LNCaP clone FGC (cell line): ENCODE results near the gene TPX2.
"Not testable (repeated sequence)": the region's sequence is repeated elsewhere in the genome, so short reads cannot be mapped to it uniquely, and the experiment has no call there.

Source experiments
- DNase-seq: peaks from one replicate; pipeline ENCODE4 v3.0.0-alpha.2; 2011; ENCODE audit warnings: low read depth
- H3K4me3 ChIP-seq: 2 replicates; pipeline ENCODE4 v1.5.1; 2011; ENCODE audit warnings: mild to moderate bottlenecking, low read depth, low read length, control low read depth
- TF ChIP-seq, protein P1 (sequence below): IDR thresholded peaks from 2 replicates; pipeline ENCODE4 v1.5.1; 2012; ENCODE audit warnings: mild to moderate bottlenecking; ENCODE audit not compliant: control insufficient read depth, insufficient read depth; ENCODE audit errors: extremely low read depth

The TPX2 gene

DNA sequence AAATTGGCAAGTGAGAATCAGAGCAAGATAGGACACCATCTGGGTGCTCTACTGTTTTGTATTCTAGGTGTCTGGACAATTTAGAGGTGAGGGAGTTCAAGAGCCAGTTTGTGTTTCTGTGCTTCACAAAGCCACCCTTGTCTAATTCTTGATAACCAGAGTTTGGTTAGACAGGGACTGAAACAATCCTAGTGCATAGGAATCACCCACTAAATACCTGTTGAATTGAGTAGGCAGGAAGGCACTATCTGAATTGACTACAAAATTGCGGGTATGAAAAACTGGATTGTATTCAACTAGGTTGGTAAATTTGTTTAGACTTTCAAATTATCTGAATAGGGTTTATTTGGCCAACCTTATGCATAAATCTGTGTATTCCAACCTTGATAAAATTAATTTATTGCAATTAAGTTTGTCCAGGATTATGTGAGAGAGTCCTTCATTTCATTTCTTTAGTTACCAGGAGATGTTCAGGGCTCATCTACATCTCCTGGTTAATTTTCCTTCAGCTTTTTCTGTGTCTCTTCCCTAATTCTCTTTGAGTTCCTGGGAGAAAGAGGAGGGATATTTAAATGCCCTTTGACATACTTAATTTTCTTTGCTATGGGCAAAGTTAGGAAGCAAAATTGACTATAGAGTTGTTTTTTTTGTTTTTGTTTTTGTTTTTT lies 1.7 kb downstream of the TPX2 start:
- TF ChIP-seq, protein P1, sequence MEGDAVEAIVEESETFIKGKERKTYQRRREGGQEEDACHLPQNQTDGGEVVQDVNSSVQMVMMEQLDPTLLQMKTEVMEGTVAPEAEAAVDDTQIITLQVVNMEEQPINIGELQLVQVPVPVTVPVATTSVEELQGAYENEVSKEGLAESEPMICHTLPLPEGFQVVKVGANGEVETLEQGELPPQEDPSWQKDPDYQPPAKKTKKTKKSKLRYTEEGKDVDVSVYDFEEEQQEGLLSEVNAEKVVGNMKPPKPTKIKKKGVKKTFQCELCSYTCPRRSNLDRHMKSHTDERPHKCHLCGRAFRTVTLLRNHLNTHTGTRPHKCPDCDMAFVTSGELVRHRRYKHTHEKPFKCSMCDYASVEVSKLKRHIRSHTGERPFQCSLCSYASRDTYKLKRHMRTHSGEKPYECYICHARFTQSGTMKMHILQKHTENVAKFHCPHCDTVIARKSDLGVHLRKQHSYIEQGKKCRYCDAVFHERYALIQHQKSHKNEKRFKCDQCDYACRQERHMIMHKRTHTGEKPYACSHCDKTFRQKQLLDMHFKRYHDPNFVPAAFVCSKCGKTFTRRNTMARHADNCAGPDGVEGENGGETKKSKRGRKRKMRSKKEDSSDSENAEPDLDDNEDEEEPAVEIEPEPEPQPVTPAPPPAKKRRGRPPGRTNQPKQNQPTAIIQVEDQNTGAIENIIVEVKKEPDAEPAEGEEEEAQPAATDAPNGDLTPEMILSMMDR: no peak
- DNase-seq: no peak
- H3K4me3 ChIP-seq: peak overlapping the region; percentile 82

DNA sequence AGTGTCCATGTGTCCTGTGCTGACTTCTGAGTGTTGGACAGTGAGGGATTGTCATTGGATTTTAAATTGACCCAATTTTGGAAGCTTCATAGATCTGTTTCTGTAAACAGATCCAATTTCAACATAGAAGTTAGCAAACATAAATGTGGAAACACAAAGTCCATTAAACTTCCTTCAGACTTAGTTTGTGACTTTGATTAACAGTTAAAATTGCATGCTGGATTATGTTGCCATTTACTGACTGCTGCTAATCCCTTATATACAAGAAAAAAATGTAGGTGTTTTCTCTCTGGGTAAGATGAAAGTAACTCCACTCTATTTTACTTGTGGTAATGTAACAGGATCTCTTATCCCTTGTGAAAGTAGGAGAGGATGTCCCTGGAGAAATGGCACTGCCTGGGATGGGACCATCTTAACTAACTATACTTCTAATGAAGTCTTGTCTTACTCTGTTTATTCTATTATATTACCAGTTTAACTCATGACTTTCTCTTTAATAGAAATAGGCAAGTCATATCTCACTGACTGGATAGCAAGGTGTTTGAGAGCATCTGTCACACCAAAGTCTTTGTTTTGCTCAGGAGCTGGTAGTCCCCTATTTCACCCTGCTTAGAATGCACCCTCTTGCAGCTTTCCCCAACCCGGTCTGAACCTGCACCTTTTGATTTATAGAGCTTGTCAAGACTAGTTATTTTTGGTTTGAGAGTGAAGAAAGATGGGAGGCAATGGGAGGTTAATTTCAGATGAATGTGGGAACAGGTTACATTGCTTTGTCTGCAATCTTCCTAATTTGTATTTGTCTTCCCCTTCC lies 7.2 kb downstream of the TPX2 start:
- H3K4me3 ChIP-seq: no peak overlapping the region
- no peak for DNase-seq

DNA sequence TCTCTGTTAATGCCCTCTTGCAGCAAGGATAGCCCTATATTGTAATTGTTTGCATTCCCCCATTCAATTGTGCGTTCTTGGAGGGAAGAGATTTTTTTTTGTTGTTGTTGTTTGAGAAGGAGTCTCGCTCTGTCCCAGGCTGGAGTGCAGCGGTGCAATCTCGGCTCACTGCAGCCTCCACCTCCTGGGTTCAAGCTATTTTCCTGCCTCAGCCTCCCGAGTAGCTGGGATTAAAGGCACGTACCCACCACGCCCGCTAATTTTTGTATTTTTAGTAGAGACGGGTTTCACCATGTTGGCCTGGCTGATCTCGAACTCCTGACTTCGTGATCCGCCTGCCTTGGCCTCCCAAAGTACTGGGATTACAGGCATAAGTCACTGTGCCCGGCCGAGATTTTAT lies 7.9 kb downstream of the TPX2 start:
- not testable (repeated sequence) for DNase-seq, H3K4me3 ChIP-seq

More for the DNA sequence above, 7.2 kb downstream of the TPX2 start:
- TF ChIP-seq, protein P1: no peak

DNA sequence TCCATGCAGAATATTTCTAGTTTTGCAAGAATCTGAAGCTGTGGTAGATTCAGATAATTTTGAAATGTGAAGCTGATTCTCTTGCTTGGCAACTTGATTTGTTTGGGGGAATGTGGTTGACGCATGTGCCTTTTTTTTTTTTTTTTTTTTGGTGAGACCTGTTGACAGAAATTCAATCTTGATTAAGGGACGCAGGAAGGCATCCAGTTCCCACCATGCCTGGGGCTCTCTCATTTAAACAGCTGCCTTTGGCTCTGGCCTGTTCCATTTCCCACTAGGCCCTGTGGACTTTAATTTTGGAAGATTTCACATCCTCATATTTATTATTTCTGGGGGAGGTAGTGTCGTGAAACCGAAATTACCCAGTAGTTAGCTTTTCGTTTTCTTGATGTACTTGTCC lies 8.6 kb downstream of the TPX2 start:
- DNase-seq: no peak
- TF ChIP-seq, protein P1: no peak
- H3K4me3 ChIP-seq: no peak overlapping the region

DNA sequence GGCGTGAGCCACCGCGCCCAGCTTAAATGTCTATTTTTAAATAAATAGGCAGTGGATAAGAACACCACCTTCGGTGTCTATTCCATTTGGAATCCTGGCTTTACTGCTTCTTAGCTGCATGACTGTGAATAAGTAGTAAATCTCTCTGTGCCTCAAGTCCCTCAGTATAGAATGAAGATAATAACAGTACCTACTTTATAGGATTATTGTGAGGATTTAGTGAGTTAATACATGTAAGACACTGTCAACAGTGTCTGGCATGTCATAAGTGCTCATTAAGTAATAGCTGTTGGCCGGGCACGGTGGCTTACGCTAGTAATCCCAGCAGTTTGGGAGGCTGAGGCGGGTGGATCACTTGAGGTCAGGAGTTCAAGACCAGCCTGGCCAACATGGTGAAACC lies 10.1 kb downstream of the TPX2 start:
- no peak for DNase-seq
- TF ChIP-seq, protein P1: no peak
- H3K4me3 ChIP-seq: no peak overlapping the region

DNA sequence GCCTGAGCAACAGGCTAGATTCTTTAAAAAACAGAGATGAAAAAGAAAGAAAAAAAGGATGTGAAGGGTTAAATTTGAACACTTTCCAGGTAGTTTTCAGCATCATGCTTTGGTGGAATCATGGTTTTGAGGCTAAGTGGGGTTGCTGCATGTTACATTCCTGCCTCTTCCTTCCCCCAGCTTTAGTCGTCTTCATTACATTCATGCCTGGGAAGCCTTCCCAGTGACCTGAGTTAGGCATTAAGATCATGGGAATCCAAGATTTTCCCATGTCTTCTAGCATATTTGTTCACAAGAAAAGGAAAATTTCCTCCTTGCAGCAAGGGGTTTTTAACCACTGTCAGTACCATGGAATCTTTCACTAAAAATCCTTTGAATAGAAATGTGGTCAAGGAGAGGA lies 12.0 kb downstream of the TPX2 start:
- DNase-seq: no peak
- TF ChIP-seq, protein P1: no peak
- H3K4me3 ChIP-seq: no peak overlapping the region

DNA sequence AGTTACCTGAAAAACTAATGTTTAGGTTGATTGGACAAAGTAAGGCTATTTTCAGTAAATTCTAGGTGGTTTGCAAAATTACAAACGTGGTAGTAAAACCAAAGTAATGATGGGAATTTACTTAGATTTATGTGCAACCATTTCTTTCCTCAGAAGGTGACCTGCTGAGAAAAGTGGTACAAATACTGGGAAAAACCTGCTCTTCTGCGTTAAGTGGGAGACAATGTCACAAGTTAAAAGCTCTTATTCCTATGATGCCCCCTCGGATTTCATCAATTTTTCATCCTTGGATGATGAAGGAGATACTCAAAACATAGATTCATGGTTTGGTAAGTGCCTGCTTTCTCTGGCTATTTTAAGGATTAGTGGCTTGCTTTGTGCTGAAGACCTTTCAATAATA lies 18.2 kb downstream of the TPX2 start:
- H3K4me3 ChIP-seq: no peak overlapping the region
- TF ChIP-seq, protein P1: no peak
- no peak for DNase-seq
